Uterus (tissue), 4 donors: ENCODE measurements around the gene MYOZ3. TPM values are rescaled to one million over a fixed set of nuclear protein-coding genes. Genes with fewer than 3 reads are reported as not detected.

Experiments used
- DNase-seq, 2 donors: peaks; one replicate each; pipeline ENCODE4 v3.0.0-alpha.2; 2019 to 2020
- H3K27ac ChIP-seq, 2 donors: fragments of 200-600 bp; sonication (generic); 1 replicate in 1 of 2; 2 replicates in 1 of 2; pipeline ENCODE4 v1.5.1; 2016 to 2018
- H3K27me3 ChIP-seq, 2 donors: fragments of 200-600 bp; sonication (generic); one replicate each; pipeline ENCODE4 v1.5.1; 2018 to 2019; ENCODE audit warnings: control low read depth in 1 of 2
- H3K36me3 ChIP-seq, 2 donors: fragments of 200-600 bp; sonication (generic); one replicate each; pipeline ENCODE4 v1.5.1; 2019; ENCODE audit warnings: control low read depth in 1 of 2
- H3K4me1 ChIP-seq, 2 donors: fragments of 200-600 bp; sonication (generic); one replicate each; pipeline ENCODE4 v1.5.1; 2018 to 2019; ENCODE audit warnings: control low read depth in 1 of 2
- H3K4me3 ChIP-seq, 2 donors: fragments of 200-600 bp; sonication (generic); 1 replicate in 1 of 2; 2 replicates in 1 of 2; pipeline ENCODE4 v1.5.1; 2018 to 2019; ENCODE audit warnings: mild to moderate bottlenecking in 1 of 2
- H3K9me3 ChIP-seq, 2 donors: fragments of 200-600 bp; sonication (generic); one replicate each; pipeline ENCODE4 v1.5.1; 2019; ENCODE audit warnings: control low read depth in 1 of 2
- CTCF ChIP-seq, 4 experiments: fragments of 200-600 bp in 2 of 4; fragments of 450-650 bp in 2 of 4; sonication (generic) in 2 of 4; IDR thresholded peaks; one replicate each; pipeline ENCODE4 v1.5.1; 2016 to 2019; ENCODE audit warnings: antibody characterized with exemption in 4 of 4, mild to moderate bottlenecking in 2 of 4, moderate library complexity in 1 of 4
- POLR2A ChIP-seq, 2 donors: fragments of 450-650 bp; IDR thresholded peaks; one replicate each; pipeline ENCODE4 v1.6.1; 2016; ENCODE audit warnings: antibody characterized with exemption in 2 of 2, mild to moderate bottlenecking in 1 of 2, moderate library complexity in 1 of 2
- intact Hi-C: fragments of 100-400 bp; cut with DNase I; formaldehyde crosslinking; loops from one replicate; pipeline ENCODE4 v1.15.1; 2023; ENCODE audit warnings: low total_unique reads
- total RNA-seq, 4 donors: library from RNA; depleted of rRNA in 3 of 4; stranded (reverse); fragments of >200 nt in 3 of 4; gene quantifications; one replicate each; pipeline versions ENCODE4 v1.1.0 to v1.2.4, GENCODE V29; 2014 to 2023
- donor health status: DM: yes; HTN: yes; CAD: no.

The MYOZ3 gene
- total RNA-seq, 4 donors from 2014 or later = 3.2 to 69.1 (median 3.4) TPM; not detected in 1

GRCh38 chr5:150639377-150639692 lies 21.7 kb upstream of the MYOZ3 start:
- TF ChIP-seq POLR2A (IDR thresholded peaks at IDR 0.05) (no peak), CTCF (IDR thresholded peaks at IDR 0.05) (no peak)
- intact Hi-C loops = no loop called here
- H3K27me3 ChIP-seq = no peaks in the 10 kb centered on the region
- no peaks in the 10 kb centered on the region for H3K36me3 ChIP-seq
- H3K4me3 ChIP-seq = no peak overlapping the region
- no peak for DNase-seq
- H3K4me1 ChIP-seq = peaks cover 39 to 42% of the 10 kb centered on the region in 2 donors
- peak overlapping the region; percentile 94 for H3K27ac ChIP-seq
- H3K9me3 ChIP-seq = no peaks in the 10 kb centered on the region

- intact Hi-C loops = no loop called here
- Histone ChIP-seq H3K9me3 (no peaks in the 10 kb centered on the region), H3K4me1 (peaks cover 42 to 46% of the 10 kb centered on the region in 2 donors), H3K27ac (peak overlapping the region; percentile 94), H3K36me3 (no peaks in the 10 kb centered on the region), H3K4me3 (no peak overlapping the region), H3K27me3 (no peaks in the 10 kb centered on the region)
- TF ChIP-seq CTCF (IDR thresholded peaks at IDR 0.05) = no peak
- no peak for TF ChIP-seq POLR2A (IDR thresholded peaks at IDR 0.05)
- DNase-seq = no peak
Observed at GRCh38 chr5:150639751-150640150, 21.3 kb upstream of the MYOZ3 start.

GRCh38 chr5:150640311-150641005 lies 20.6 kb upstream of the MYOZ3 start, which contains the start of gene SYNPO:
SYNPO (plus strand) TSS chr5:150640660; CDS start chr5:150648276, 7,616 bp downstream.
- Histone ChIP-seq H3K9me3 (no peaks in the 10 kb centered on the region), H3K27me3 (no peaks in the 10 kb centered on the region), H3K4me3 (no peak within 1 kb of the TSS), H3K4me1 (peaks cover 43 to 52% of the 10 kb centered on the region in 2 donors), H3K27ac (peak within 1 kb of the TSS; percentile 94), H3K36me3 (no peaks in the 10 kb centered on the region)
- intact Hi-C loops = no loop called here
- peak; percentile 92 to 94 for DNase-seq
- TF ChIP-seq POLR2A (IDR thresholded peaks at IDR 0.05) (no peak), CTCF (IDR thresholded peaks at IDR 0.05) (peak in 2 of 4 experiments; percentile 16 to 24)

GRCh38 chr5:150641006-150641570 lies 20.0 kb upstream of the MYOZ3 start:
- Histone ChIP-seq H3K27ac (peak overlapping the region; percentile 94), H3K4me3 (no peak overlapping the region), H3K27me3 (no peaks in the 10 kb centered on the region), H3K9me3 (no peaks in the 10 kb centered on the region), H3K4me1 (peaks cover 43 to 52% of the 10 kb centered on the region in 2 donors), H3K36me3 (no peaks in the 10 kb centered on the region)
- TF ChIP-seq CTCF (IDR thresholded peaks at IDR 0.05) = no peak
- peak in 1 of 2 donors; percentile 10 for TF ChIP-seq POLR2A (IDR thresholded peaks at IDR 0.05)
- intact Hi-C loops = no loop called here
- peak; percentile 73 to 77 for DNase-seq

- intact Hi-C loops = no loop called here
- no peak for DNase-seq
- Histone ChIP-seq H3K4me1 (peaks cover 43 to 52% of the 10 kb centered on the region in 2 donors), H3K4me3 (no peak overlapping the region), H3K36me3 (no peaks in the 10 kb centered on the region), H3K9me3 (no peaks in the 10 kb centered on the region), H3K27ac (peak overlapping the region; percentile 94), H3K27me3 (no peaks in the 10 kb centered on the region)
- TF ChIP-seq POLR2A (IDR thresholded peaks at IDR 0.05) (no peak), CTCF (IDR thresholded peaks at IDR 0.05) (no peak)
Observed at GRCh38 chr5:150641824-150642566, 19.1 kb upstream of the MYOZ3 start.
